Right lobe of liver (tissue), 6 donors: ENCODE results near the gene BBLN. TPM values are rescaled to one million over a fixed set of nuclear protein-coding genes. Genes with fewer than 3 reads are reported as not detected.

Source experiments
- ATAC-seq, 4 donors: fragments of 200-7000 bp; cut with Tn5 transposase; one replicate each; pipeline ENCODE4 v1.9.1; 2020; ENCODE audit warnings: mild to moderate bottlenecking in 4 of 4, moderate library complexity in 4 of 4
- DNase-seq, 3 donors: peaks; one replicate each; pipeline ENCODE4 v3.0.0-alpha.2; 2020
- H3K27ac ChIP-seq, 3 donors: fragments of 200-600 bp; one replicate each; pipeline ENCODE4 v1.8.0; 2022
- H3K27me3 ChIP-seq, 2 donors: fragments of 200-600 bp; one replicate each; pipeline ENCODE4 v1.8.0; 2022
- H3K36me3 ChIP-seq, 4 donors: fragments of 200-600 bp; sonication (generic) in 1 of 4; one replicate each; pipeline versions ENCODE4 v1.5.1 to v1.8.0; 2017 to 2022; ENCODE audit warnings: control low read depth in 1 of 4
- H3K4me1 ChIP-seq, 4 donors: fragments of 200-600 bp; sonication (generic) in 1 of 4; one replicate each; pipeline versions ENCODE4 v1.5.1 to v1.8.0; 2017 to 2022; ENCODE audit warnings: control low read depth in 1 of 4
- H3K4me3 ChIP-seq, 3 donors: fragments of 200-600 bp; one replicate each; pipeline ENCODE4 v1.8.0; 2022
- H3K9me3 ChIP-seq, 4 donors: fragments of 200-600 bp; sonication (generic) in 1 of 4; one replicate each; pipeline versions ENCODE4 v1.5.1 to v1.8.0; 2017 to 2022; ENCODE audit warnings: control low read depth in 1 of 4
- CTCF ChIP-seq, 4 donors: fragments of 200-600 bp in 3 of 4; fragments of 450-650 bp in 1 of 4; IDR thresholded peaks; one replicate each; pipeline versions ENCODE4 v1.5.1 to v1.8.0; 2016 to 2022; ENCODE audit warnings: antibody characterized with exemption in 4 of 4, mild to moderate bottlenecking in 2 of 4
- POLR2A ChIP-seq: fragments of 450-650 bp; IDR thresholded peaks from one replicate; pipeline ENCODE4 v1.6.1; 2017; ENCODE audit warnings: antibody characterized with exemption, mild to moderate bottlenecking
- WGBS: methylation state at CpG from one replicate; pipeline ENCODE4 v1.1.6; 2018; ENCODE audit warnings: low coverage, low lambda C conversion rate; ENCODE audit not compliant: insufficient coverage; ENCODE audit errors: missing lambda C conversion rate; 5-methylcytosine and 5-hydroxymethylcytosine counted together
- intact Hi-C, 2 donors: fragments of 100-400 bp; cut with DNase I; formaldehyde crosslinking; loops; one replicate each; pipeline versions ENCODE4 v1.11.2 to v1.14.1; 2022
- total RNA-seq, 6 experiments: library from RNA; depleted of rRNA in 2 of 6; stranded (reverse); fragments of >200 nt in 2 of 6; fragmentation: NEBNext Ultra II Directional in 3 of 6; extraction: Animal tissue kit (Norgen Biotek cat#: 25700) in 3 of 6; gene quantifications; one replicate each; pipeline versions ENCODE4 v1.1.0 to v1.2.4, GENCODE V29; 2016 to 2023
- donor health status: DM: no; HTN: yes; CAD: no.
- donor health status: DM: no; HTN: no; CAD: no.
- donor health status: DM: no; HTN: no; CAD: no.
- donor health status: DM: no; HTN: yes; CAD: no.
- donor health status: DM: no; HTN: yes; CAD: no.

BBLN gene
- total RNA-seq, 6 experiments from 2014 or later, result 13.5 to 192 (median 17.7) TPM

GRCh38 chr9:128115187-128116103, 44.6 kb upstream of the BBLN start:
- intact Hi-C loops, result no loop called here
- H3K27ac ChIP-seq, result peak overlapping the region; percentile 92 to 96 (median 94)
- DNase-seq (peak; percentile 88 to 95 (median 94)), ATAC-seq (peak; percentile 70 to 81 (median 75))
- H3K36me3 ChIP-seq, result no peaks in the 10 kb centered on the region
- WGBS, result 46% methylated on average over 8 of the region's 26 CpGs
- H3K4me3 ChIP-seq, result peak overlapping the region in 1 of 3 donors; percentile 36
- TF ChIP-seq POLR2A, result peak; percentile 71
- TF ChIP-seq CTCF (IDR thresholded peaks at IDR 0.05), result no peak
- no peaks in the 10 kb centered on the region for H3K27me3 ChIP-seq
- no peaks in the 10 kb centered on the region for H3K9me3 ChIP-seq
- peaks cover 0 to 40% (median 16%) of the 10 kb centered on the region in 4 donors for H3K4me1 ChIP-seq

- peak in 2 of 3 donors; percentile 51 for DNase-seq
- Histone ChIP-seq H3K9me3 (no peaks in the 10 kb centered on the region), H3K4me1 (peaks cover 0 to 35% (median 16%) of the 10 kb centered on the region in 4 donors), H3K4me3 (no peak overlapping the region), H3K36me3 (no peaks in the 10 kb centered on the region), H3K27me3 (no peaks in the 10 kb centered on the region), H3K27ac (peak overlapping the region in 2 of 3 donors; percentile 94 to 96)
- no peak for TF ChIP-seq CTCF (IDR thresholded peaks at IDR 0.05)
- TF ChIP-seq POLR2A, result no peak
- no peak for ATAC-seq
- intact Hi-C loops, result no loop called here
- 82% methylated on average over 10 of the region's 16 CpGs for WGBS
These were observed 43.7 kb upstream of the BBLN start for GRCh38 chr9:128116104-128117083.

GRCh38 chr9:128117613-128118471, 42.2 kb upstream of the BBLN start:
- no peak overlapping the region for H3K4me3 ChIP-seq
- H3K36me3 ChIP-seq, result peaks cover 0 to 12% (median 6%) of the 10 kb centered on the region in 4 donors
- H3K4me1 ChIP-seq, result peaks cover 0 to 30% (median 16%) of the 10 kb centered on the region in 4 donors
- intact Hi-C loops, result no loop called here
- 17% methylated on average over 15 of the region's 27 CpGs for WGBS
- peak overlapping the region in 2 of 3 donors; percentile 94 to 96 for H3K27ac ChIP-seq
- peak; percentile 92 to 96 (median 94) for DNase-seq
- peak; percentile 67 to 80 (median 68) for ATAC-seq
- H3K9me3 ChIP-seq, result no peaks in the 10 kb centered on the region
- no peaks in the 10 kb centered on the region for H3K27me3 ChIP-seq
- TF ChIP-seq POLR2A (no peak), CTCF (IDR thresholded peaks at IDR 0.05) (peak; percentile 100)
